Ovary (tissue), 9 donors: ENCODE data around the gene SSTR1. TPM values are rescaled to one million over a fixed set of nuclear protein-coding genes. Genes with fewer than 3 reads are reported as not detected.

Source experiments
- DNase-seq, 5 donors: peaks; one replicate each; pipeline ENCODE4 v3.0.0-alpha.2; 2019 to 2020
- H3K27ac ChIP-seq, 2 donors: fragments of 200-600 bp; one replicate each; pipeline versions ENCODE4 v1.5.1 to v1.8.0; 2019 to 2022
- H3K27me3 ChIP-seq: fragments of 200-600 bp; one replicate; pipeline ENCODE4 v1.8.0; 2022
- H3K36me3 ChIP-seq: fragments of 200-600 bp; sonication (generic); one replicate; pipeline ENCODE4 v1.5.1; 2019
- H3K4me1 ChIP-seq: one replicate; pipeline ENCODE4 v1.8.1; 2013; ENCODE audit warnings: mild to moderate bottlenecking, moderate library complexity; ENCODE audit not compliant: insufficient read depth
- H3K4me3 ChIP-seq: fragments of 200-600 bp; sonication (generic); one replicate; pipeline ENCODE4 v1.5.1; 2017
- H3K9me3 ChIP-seq, 2 donors: fragments of 200-600 bp in 1 of 2; sonication (generic) in 1 of 2; one replicate each; pipeline versions ENCODE4 v1.5.1 to v1.8.1; 2013 to 2019; ENCODE audit warnings: mild to moderate bottlenecking in 1 of 2, moderate library complexity in 1 of 2
- CTCF ChIP-seq, 3 donors: fragments of 450-650 bp in 2 of 3; fragments of 200-600 bp in 1 of 3; IDR thresholded peaks; one replicate each; pipeline versions ENCODE4 v1.5.1 to v1.8.0; 2016 to 2022; ENCODE audit warnings: antibody characterized with exemption in 3 of 3, mild to moderate bottlenecking in 1 of 3
- EP300 ChIP-seq: sonication (generic); formaldehyde crosslinking; IDR thresholded peaks from one replicate; pipeline ENCODE4 v1.6.1; 2017; ENCODE audit warnings: antibody characterized with exemption
- POLR2A ChIP-seq: fragments of 450-650 bp; IDR thresholded peaks from one replicate; pipeline ENCODE4 v1.6.1; 2017; ENCODE audit warnings: antibody characterized with exemption, mild to moderate bottlenecking, moderate library complexity
- WGBS, 3 donors: extraction: QIAGEN DNeasy Blood & Tissue Kit in 1 of 3; methylation state at CpG; one replicate each; pipeline versions ENCODE4 v1.1.5 to v1.1.7; 2013 to 2017; 5-methylcytosine and 5-hydroxymethylcytosine counted together
- intact Hi-C, 4 donors: fragments of 100-400 bp; cut with DNase I; formaldehyde crosslinking; loops; one replicate each; pipeline versions ENCODE4 v1.11.0 to v1.15.1; 2022 to 2023
- polyA plus RNA-seq, 2 donors: library from polyadenylated mRNA; stranded (reverse); fragments of 200-250 nt in 1 of 2; fragments of 350-450 nt in 1 of 2; fragmentation: Illumina TruSeq in 1 of 2; extraction: RNeasy Lipid Tissue Mini Kit (QIAGEN cat#74804) in 1 of 2; gene quantifications; one replicate each; pipeline ENCODE4 v1.2.3, GENCODE V29; 2013 to 2014
- total RNA-seq, 7 donors: library from RNA; depleted of rRNA in 2 of 7; stranded (reverse); fragments of >200 nt in 2 of 7; fragmentation: NEBNext Ultra II Directional in 3 of 7; extraction: Animal tissue kit (Norgen Biotek cat#: 25700) in 3 of 7; gene quantifications; one replicate each; pipeline versions ENCODE4 v1.1.0 to v1.2.4, GENCODE V29; 2016 to 2023
- donor health status: DM: no; HTN: no; CAD: no; lungs with moderate emphysema.
- donor health status: DM: no; HTN: no; CAD: no.
- donor health status: Bipolar disorder and iron deficiency.
- donor health status: DM: yes; HTN: yes; CAD: no.
- donor health status: DM: no; HTN: no; CAD: no.
- donor health status: DM: yes; HTN: yes; CAD: no.

Gene SSTR1
- total and polyA plus RNA-seq, 9 donors: 0.48 to 2.3 (median 1.3) TPM

GRCh38 chr14:38238878-38239277 lies 31.2 kb downstream of the SSTR1 start:
- intact Hi-C loops: no loop called here
- Histone ChIP-seq H3K4me3 (no peak overlapping the region), H3K27ac (no peak overlapping the region), H3K27me3 (no peaks in the 10 kb centered on the region), H3K36me3 (no peaks in the 10 kb centered on the region), H3K9me3 (no peaks in the 10 kb centered on the region), H3K4me1 (no peaks in the 10 kb centered on the region)
- TF ChIP-seq EP300 (no peak), POLR2A (no peak), CTCF (IDR thresholded peaks at IDR 0.05) (no peak)
- no peak for DNase-seq

- DNase-seq: no peak
- WGBS, 3 donors: 41 to 45% (median 44%) methylated on average over 1 of the region's 1 CpG
- Histone ChIP-seq H3K27me3 (no peaks in the 10 kb centered on the region), H3K9me3 (no peaks in the 10 kb centered on the region), H3K36me3 (no peaks in the 10 kb centered on the region), H3K27ac (no peak overlapping the region), H3K4me1 (no peaks in the 10 kb centered on the region), H3K4me3 (no peak overlapping the region)
- TF ChIP-seq CTCF (IDR thresholded peaks at IDR 0.05) (no peak), POLR2A (no peak), EP300 (no peak)
- intact Hi-C loops: no loop called here
Measured at GRCh38 chr14:38243696-38244240, 36.1 kb downstream of the SSTR1 start.

- WGBS, 3 donors: 92 to 96% (median 96%) methylated on average over 3 of the region's 3 CpGs
- intact Hi-C loops: no loop called here
Measured at GRCh38 chr14:38248321-38249028, 40.8 kb downstream of the SSTR1 start.

GRCh38 chr14:38250331-38250730 lies 42.6 kb downstream of the SSTR1 start:
- H3K4me3 ChIP-seq: no peak overlapping the region
- H3K9me3 ChIP-seq: no peaks in the 10 kb centered on the region
- intact Hi-C loops: no loop called here
- H3K4me1 ChIP-seq: peaks cover under 1% of the 10 kb centered on the region
- H3K36me3 ChIP-seq: no peaks in the 10 kb centered on the region
- no peak for DNase-seq
- no peak overlapping the region for H3K27ac ChIP-seq
- H3K27me3 ChIP-seq: no peaks in the 10 kb centered on the region
- TF ChIP-seq POLR2A: no peak
- no peak for TF ChIP-seq EP300
- no peak for TF ChIP-seq CTCF (IDR thresholded peaks at IDR 0.05)

More at GRCh38 chr14:38248321-38249028, 40.8 kb downstream of the SSTR1 start:
- Histone ChIP-seq H3K4me1 (no peaks in the 10 kb centered on the region), H3K4me3 (no peak overlapping the region), H3K27me3 (no peaks in the 10 kb centered on the region), H3K27ac (no peak overlapping the region), H3K36me3 (no peaks in the 10 kb centered on the region), H3K9me3 (no peaks in the 10 kb centered on the region)
- DNase-seq: no peak
- TF ChIP-seq POLR2A (no peak), EP300 (no peak), CTCF (IDR thresholded peaks at IDR 0.05) (no peak)
